GM18909 (cell line): ENCODE results near the gene C10orf105.
A peak's percentile ranks its signal among the peaks of the same experiment; 100 is the strongest.

Experiments
- ATAC-seq: cut with Tn5 transposase; IDR thresholded peaks from one replicate; pipeline ENCODE4 v1.9.1; 2021; ENCODE audit warnings: mild to moderate bottlenecking; ENCODE audit not compliant: unreplicated experiment, poor library complexity

The C10orf105 gene

GRCh38 chr10:71752391-71753090 is 33.0 kb upstream of the C10orf105 start:
- no peak for ATAC-seq

GRCh38 chr10:71751515-71752224 is 32.1 kb upstream of the C10orf105 start:
- no peak for ATAC-seq

GRCh38 chr10:71750986-71751385 is 31.4 kb upstream of the C10orf105 start:
- no peak for ATAC-seq

GRCh38 chr10:71750124-71750841 is 30.7 kb upstream of the C10orf105 start:
- ATAC-seq = no peak

- ATAC-seq = no peak
Observed at GRCh38 chr10:71749396-71749795, 29.8 kb upstream of the C10orf105 start.

GRCh38 chr10:71748671-71749191 is 29.2 kb upstream of the C10orf105 start:
- ATAC-seq = peak; percentile 54

- no peak for ATAC-seq
Observed at GRCh38 chr10:71747551-71748523, 28.3 kb upstream of the C10orf105 start.

GRCh38 chr10:71747039-71747531 is 27.5 kb upstream of the C10orf105 start:
- ATAC-seq = no peak

- no peak for ATAC-seq
Observed at GRCh38 chr10:71746344-71747037, 26.9 kb upstream of the C10orf105 start.

GRCh38 chr10:71745664-71746250 is 26.2 kb upstream of the C10orf105 start:
- ATAC-seq = no peak

GRCh38 chr10:71744897-71745663 is 25.5 kb upstream of the C10orf105 start:
- no peak for ATAC-seq

GRCh38 chr10:71743866-71744265 is 24.3 kb upstream of the C10orf105 start:
- no peak for ATAC-seq

- no peak for ATAC-seq
Observed at GRCh38 chr10:71743089-71743838, 23.7 kb upstream of the C10orf105 start.

GRCh38 chr10:71742301-71743088 is 22.9 kb upstream of the C10orf105 start:
- ATAC-seq = no peak

- ATAC-seq = no peak
Observed at GRCh38 chr10:71741671-71742070, 22.1 kb upstream of the C10orf105 start.

- no peak for ATAC-seq
Observed at GRCh38 chr10:71741029-71741428, 21.5 kb upstream of the C10orf105 start.
